ENCODE results near the gene RPLP1. TPM values are rescaled to one million over a fixed set of nuclear protein-coding genes. Genes with fewer than 3 reads are reported as not detected.

Gene RPLP1
- total RNA-seq, 3 donors from 2014 or later (not counting 1 experiment from before 2014, with no cell fraction given), result 895 to 1,167 (median 974) TPM

DNA sequence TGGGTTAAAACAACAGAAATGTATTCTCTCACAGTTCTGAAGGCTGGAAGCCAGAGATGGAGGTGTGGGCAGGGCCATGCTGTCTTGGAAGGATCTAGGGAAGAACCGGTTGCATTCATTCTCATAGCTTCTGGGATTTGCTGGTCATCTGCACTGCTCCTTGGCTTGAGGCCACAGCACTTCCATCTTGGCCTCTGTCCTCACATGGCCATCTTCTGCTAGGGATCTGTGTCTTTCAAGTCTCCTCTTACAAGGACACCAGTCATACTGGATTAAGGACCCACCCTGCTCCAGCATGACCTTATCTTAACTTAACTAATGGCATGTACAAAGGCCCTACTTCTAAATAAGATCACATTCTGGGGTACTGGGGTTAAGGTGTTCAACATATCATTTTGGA, 47.7 kb downstream of the RPLP1 start:
- peak overlapping the region; percentile 53 for H3K4me3 Mint-ChIP-seq
- peak overlapping the region; percentile 89 for H3K27ac ChIP-seq (ENCODE audit: low read length)
- TF ChIP-seq, protein P1, sequence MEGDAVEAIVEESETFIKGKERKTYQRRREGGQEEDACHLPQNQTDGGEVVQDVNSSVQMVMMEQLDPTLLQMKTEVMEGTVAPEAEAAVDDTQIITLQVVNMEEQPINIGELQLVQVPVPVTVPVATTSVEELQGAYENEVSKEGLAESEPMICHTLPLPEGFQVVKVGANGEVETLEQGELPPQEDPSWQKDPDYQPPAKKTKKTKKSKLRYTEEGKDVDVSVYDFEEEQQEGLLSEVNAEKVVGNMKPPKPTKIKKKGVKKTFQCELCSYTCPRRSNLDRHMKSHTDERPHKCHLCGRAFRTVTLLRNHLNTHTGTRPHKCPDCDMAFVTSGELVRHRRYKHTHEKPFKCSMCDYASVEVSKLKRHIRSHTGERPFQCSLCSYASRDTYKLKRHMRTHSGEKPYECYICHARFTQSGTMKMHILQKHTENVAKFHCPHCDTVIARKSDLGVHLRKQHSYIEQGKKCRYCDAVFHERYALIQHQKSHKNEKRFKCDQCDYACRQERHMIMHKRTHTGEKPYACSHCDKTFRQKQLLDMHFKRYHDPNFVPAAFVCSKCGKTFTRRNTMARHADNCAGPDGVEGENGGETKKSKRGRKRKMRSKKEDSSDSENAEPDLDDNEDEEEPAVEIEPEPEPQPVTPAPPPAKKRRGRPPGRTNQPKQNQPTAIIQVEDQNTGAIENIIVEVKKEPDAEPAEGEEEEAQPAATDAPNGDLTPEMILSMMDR (IDR thresholded peaks at IDR 0.05), result no peak
- no peaks in the 10 kb centered on the region for H3K9me3 ChIP-seq (ENCODE audit: control insufficient read depth, insufficient read depth, low read length)
- no peak for ATAC-seq
- H3K36me3 ChIP-seq (ENCODE audit: control insufficient read depth, insufficient read depth, low read length), result no peaks in the 10 kb centered on the region
- H3K36me3 Mint-ChIP-seq, result no peaks in the 10 kb centered on the region
- DNase-seq, result no peak
- H3K4me1 ChIP-seq (ENCODE audit: control insufficient read depth, insufficient read depth, low read length), result peaks cover 47% of the 10 kb centered on the region
- no peak overlapping the region for H3K4me3 ChIP-seq (ENCODE audit: low read length)
- H3K4me1 Mint-ChIP-seq, result peaks cover 59 to 67% of the 10 kb centered on the region in 2 donors
- no peaks in the 10 kb centered on the region for H3K27me3 Mint-ChIP-seq (ENCODE audit: low read depth in 2 of 2)
- H3K27me3 ChIP-seq (ENCODE audit: control insufficient read depth, insufficient read depth, low read length), result no peaks in the 10 kb centered on the region
- WGBS (ENCODE audit: insufficient coverage), result 100% methylated on average over 1 of the region's 1 CpG
- H3K27ac Mint-ChIP-seq, result peak overlapping the region; percentile 81 to 93
- H3K9me3 Mint-ChIP-seq, result no peaks in the 10 kb centered on the region
- intact Hi-C loops (cut with micrococcal nuclease), result no loop called here

DNA sequence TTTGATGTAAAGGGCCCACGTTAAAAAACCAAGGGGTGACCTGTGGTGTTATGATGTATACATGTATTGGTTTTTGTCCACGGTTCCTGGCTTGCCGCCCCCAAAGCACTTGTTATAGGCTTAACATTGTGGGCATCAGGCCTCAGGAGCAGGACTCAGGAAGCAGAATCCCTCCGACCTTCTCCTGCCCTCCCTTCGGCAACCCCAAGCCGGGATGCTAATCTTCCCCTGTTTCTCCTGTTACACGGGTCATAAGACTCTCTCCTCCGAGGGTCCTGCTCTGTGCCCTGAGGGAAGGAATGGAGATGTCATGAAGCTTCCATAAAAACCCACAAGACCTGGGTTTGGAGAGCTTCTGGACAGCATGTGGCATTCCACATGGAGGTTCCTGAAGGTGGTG, 48.8 kb downstream of the RPLP1 start:
- Mint-ChIP-seq H3K36me3 (no peaks in the 10 kb centered on the region), H3K27ac (no peak overlapping the region), H3K9me3 (no peaks in the 10 kb centered on the region), H3K4me3 (no peak overlapping the region), H3K4me1 (peaks cover 55 to 61% of the 10 kb centered on the region in 2 donors), H3K27me3 (ENCODE audit: low read depth in 2 of 2) (no peaks in the 10 kb centered on the region)
- H3K9me3 ChIP-seq (ENCODE audit: control insufficient read depth, insufficient read depth, low read length), result no peaks in the 10 kb centered on the region
- H3K4me1 ChIP-seq (ENCODE audit: control insufficient read depth, insufficient read depth, low read length), result peaks cover 46% of the 10 kb centered on the region
- no peak overlapping the region for H3K4me3 ChIP-seq (ENCODE audit: low read length)
- 95% methylated on average over 8 of the region's 8 CpGs for WGBS (ENCODE audit: insufficient coverage)
- no peak overlapping the region for H3K27ac ChIP-seq (ENCODE audit: low read length)
- TF ChIP-seq, protein P1 (IDR thresholded peaks at IDR 0.05), result no peak
- no peaks in the 10 kb centered on the region for H3K27me3 ChIP-seq (ENCODE audit: control insufficient read depth, insufficient read depth, low read length)
- intact Hi-C loops (cut with micrococcal nuclease), result no loop called here
- H3K36me3 ChIP-seq (ENCODE audit: control insufficient read depth, insufficient read depth, low read length), result no peaks in the 10 kb centered on the region
- ATAC-seq (no peak), DNase-seq (no peak)

- TF ChIP-seq, protein P1 (IDR thresholded peaks at IDR 0.05), result no peak
- 85% methylated on average over 10 of the region's 10 CpGs for WGBS (ENCODE audit: insufficient coverage)
- peaks cover 35% of the 10 kb centered on the region for H3K4me1 ChIP-seq (ENCODE audit: control insufficient read depth, insufficient read depth, low read length)
- Mint-ChIP-seq H3K4me3 (no peak overlapping the region), H3K27ac (no peak overlapping the region), H3K9me3 (no peaks in the 10 kb centered on the region), H3K4me1 (peaks cover 45 to 52% of the 10 kb centered on the region in 2 donors), H3K36me3 (no peaks in the 10 kb centered on the region), H3K27me3 (ENCODE audit: low read depth in 2 of 2) (no peaks in the 10 kb centered on the region)
- no peaks in the 10 kb centered on the region for H3K36me3 ChIP-seq (ENCODE audit: control insufficient read depth, insufficient read depth, low read length)
- intact Hi-C loops (cut with micrococcal nuclease), result no loop called here
- no peak overlapping the region for H3K4me3 ChIP-seq (ENCODE audit: low read length)
- no peak overlapping the region for H3K27ac ChIP-seq (ENCODE audit: low read length)
- H3K27me3 ChIP-seq (ENCODE audit: control insufficient read depth, insufficient read depth, low read length), result no peaks in the 10 kb centered on the region
- ATAC-seq (no peak), DNase-seq (no peak)
- H3K9me3 ChIP-seq (ENCODE audit: control insufficient read depth, insufficient read depth, low read length), result no peaks in the 10 kb centered on the region
Measured at GRCh38 chr15:69502470-69503045, 49.9 kb downstream of the RPLP1 start.

Measured in natural killer cell (primary cell).